ENCODE results near the gene GALNT14.

DNA sequence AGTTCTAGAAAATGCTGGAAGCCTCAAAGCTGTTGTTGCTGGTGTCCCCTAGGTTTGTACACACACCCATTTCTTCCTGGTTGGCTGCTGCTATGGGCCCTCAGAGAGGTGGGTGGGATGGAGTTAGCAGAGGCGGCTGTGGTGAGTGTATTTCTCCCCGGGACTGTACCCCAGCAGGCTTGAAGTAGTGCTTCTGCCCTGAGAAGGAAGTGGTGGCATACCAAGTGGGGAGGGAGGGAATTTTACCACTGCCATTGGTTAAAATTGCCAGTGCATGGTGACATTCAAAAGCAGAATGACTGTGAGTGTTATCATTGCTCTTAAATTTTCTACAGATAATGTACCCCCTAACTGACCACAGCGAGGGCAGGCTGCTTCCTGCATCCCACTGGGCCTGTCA is 205.4 kb downstream of the GALNT14 start:
- TF ChIP-seq, protein P1, sequence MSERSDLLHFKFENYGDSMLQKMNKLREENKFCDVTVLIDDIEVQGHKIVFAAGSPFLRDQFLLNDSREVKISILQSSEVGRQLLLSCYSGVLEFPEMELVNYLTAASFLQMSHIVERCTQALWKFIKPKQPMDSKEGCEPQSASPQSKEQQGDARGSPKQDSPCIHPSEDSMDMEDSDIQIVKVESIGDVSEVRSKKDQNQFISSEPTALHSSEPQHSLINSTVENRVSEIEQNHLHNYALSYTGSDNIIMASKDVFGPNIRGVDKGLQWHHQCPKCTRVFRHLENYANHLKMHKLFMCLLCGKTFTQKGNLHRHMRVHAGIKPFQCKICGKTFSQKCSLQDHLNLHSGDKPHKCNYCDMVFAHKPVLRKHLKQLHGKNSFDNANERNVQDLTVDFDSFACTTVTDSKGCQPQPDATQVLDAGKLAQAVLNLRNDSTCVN (CRISPR knock-in tag; IDR thresholded peaks at IDR 0.05) = no peak
- TF ChIP-seq ARHGAP35 (IDR thresholded peaks at IDR 0.05; ENCODE audit: partially characterized antibody) (no peak), ZNF274 (IDR thresholded peaks at IDR 0.05; ENCODE audit: borderline replicate concordance, low read depth, low read length) (no peak), TAF1 (IDR thresholded peaks at IDR 0.05; ENCODE audit: control insufficient read depth, extremely low read depth, insufficient read depth, low read length, severe bottlenecking) (no peak), HDAC6 (IDR thresholded peaks at IDR 0.05; ENCODE audit: low read depth, low read length) (no peak), MXI1 (IDR thresholded peaks at IDR 0.05; ENCODE audit: low read depth, low read length) (no peak)
- TF ChIP-seq, protein P2, sequence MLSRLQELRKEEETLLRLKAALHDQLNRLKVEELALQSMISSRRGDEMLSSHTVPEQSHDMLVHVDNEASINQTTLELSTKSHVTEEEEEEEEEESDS (CRISPR knock-in tag; IDR thresholded peaks at IDR 0.05) = no peak
- TF ChIP-seq, protein P3, sequence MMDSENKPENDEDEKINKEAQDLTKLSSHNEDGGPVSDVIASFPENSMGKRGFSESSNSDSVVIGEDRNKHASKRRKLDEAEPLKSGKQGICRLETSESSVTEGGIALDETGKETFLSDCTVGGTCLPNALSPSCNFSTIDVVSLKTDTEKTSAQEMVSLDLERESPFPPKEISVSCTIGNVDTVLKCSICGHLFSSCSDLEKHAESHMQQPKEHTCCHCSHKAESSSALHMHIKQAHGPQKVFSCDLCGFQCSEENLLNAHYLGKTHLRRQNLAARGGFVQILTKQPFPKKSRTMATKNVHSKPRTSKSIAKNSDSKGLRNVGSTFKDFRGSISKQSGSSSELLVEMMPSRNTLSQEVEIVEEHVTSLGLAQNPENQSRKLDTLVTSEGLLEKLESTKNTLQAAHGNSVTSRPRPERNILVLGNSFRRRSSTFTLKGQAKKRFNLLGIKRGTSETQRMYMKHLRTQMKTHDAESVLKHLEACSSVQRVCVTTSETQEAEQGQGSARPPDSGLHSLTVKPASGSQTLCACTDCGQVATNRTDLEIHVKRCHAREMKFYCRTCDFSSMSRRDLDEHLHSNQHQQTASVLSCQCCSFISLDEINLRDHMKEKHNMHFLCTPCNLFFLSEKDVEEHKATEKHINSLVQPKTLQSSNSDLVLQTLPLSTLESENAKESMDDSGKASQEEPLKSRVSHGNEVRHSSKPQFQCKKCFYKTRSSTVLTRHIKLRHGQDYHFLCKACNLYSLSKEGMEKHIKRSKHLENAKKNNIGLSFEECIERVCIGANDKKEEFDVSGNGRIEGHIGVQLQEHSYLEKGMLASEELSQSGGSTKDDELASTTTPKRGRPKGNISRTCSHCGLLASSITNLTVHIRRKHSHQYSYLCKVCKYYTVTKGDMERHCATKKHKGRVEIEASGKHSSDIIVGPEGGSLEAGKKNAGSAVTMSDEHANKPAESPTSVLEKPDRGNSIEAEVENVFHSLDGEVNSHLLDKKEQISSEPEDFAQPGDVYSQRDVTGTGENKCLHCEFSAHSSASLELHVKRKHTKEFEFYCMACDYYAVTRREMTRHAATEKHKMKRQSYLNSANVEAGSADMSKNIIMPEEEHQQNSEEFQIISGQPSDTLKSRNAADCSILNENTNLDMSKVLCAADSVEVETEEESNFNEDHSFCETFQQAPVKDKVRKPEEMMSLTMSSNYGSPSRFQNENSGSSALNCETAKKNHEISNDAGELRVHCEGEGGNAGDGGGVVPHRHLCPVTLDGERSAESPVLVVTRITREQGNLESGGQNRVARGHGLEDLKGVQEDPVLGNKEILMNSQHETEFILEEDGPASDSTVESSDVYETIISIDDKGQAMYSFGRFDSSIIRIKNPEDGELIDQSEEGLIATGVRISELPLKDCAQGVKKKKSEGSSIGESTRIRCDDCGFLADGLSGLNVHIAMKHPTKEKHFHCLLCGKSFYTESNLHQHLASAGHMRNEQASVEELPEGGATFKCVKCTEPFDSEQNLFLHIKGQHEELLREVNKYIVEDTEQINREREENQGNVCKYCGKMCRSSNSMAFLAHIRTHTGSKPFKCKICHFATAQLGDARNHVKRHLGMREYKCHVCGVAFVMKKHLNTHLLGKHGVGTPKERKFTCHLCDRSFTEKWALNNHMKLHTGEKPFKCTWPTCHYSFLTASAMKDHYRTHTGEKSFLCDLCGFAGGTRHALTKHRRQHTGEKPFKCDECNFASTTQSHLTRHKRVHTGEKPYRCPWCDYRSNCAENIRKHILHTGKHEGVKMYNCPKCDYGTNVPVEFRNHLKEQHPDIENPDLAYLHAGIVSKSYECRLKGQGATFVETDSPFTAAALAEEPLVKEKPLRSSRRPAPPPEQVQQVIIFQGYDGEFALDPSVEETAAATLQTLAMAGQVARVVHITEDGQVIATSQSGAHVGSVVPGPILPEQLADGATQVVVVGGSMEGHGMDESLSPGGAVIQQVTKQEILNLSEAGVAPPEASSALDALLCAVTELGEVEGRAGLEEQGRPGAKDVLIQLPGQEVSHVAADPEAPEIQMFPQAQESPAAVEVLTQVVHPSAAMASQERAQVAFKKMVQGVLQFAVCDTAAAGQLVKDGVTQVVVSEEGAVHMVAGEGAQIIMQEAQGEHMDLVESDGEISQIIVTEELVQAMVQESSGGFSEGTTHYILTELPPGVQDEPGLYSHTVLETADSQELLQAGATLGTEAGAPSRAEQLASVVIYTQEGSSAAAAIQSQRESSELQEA (IDR thresholded peaks at IDR 0.05; ENCODE audit: low read depth) = no peak
